ENCODE results near the gene MRPL43. TPM values are rescaled to one million over a fixed set of nuclear protein-coding genes. Genes with fewer than 3 reads are reported as not detected.

MRPL43 gene
- total and polyA plus RNA-seq, 2 donors from 2014 or later = 81.5 to 157 TPM

GRCh38 chr10:101030496-101031127 is 43.3 kb upstream of the MRPL43 start:
- H3K9ac ChIP-seq (ENCODE audit: low read length in 3 of 3) = peak overlapping the region in 1 of 3 donors; percentile 89
- no peak for TF ChIP-seq CTCF (IDR thresholded peaks at IDR 0.05; ENCODE audit: borderline replicate concordance, extremely low read depth, insufficient read depth)
- H3K4me3 ChIP-seq (ENCODE audit: low read length in 3 of 3) = peak overlapping the region in 2 of 3 donors; percentile 28 to 93
- no peaks in the 10 kb centered on the region for H3K9me3 ChIP-seq (ENCODE audit: control insufficient read depth in 2 of 3, insufficient read depth in 1 of 3, low read length in 3 of 3)
- FAIRE-seq = no peak
- H3K4me1 ChIP-seq (ENCODE audit: control insufficient read depth in 2 of 3, insufficient read depth in 2 of 3, low read depth in 1 of 3, low read length in 3 of 3) = peaks cover 0 to 21% (median 5%) of the 10 kb centered on the region in 3 donors
- peaks cover 3% of the 10 kb centered on the region for H3K27me3 ChIP-seq (ENCODE audit: control insufficient read depth, insufficient read depth, low read length)
- no peak for DNase-seq
- intact Hi-C loops (cut with DNase I) = no loop called here
- H3K36me3 ChIP-seq (ENCODE audit: control insufficient read depth in 2 of 3, insufficient read depth in 3 of 3, low read length in 3 of 3) = peaks cover 0 to 4% (median 3%) of the 10 kb centered on the region in 3 donors
- H3K27ac ChIP-seq (ENCODE audit: low read depth in 2 of 2, low read length in 2 of 2) = peak overlapping the region; percentile 96 to 97

- Histone ChIP-seq H3K9ac (ENCODE audit: low read length in 3 of 3) (no peak overlapping the region), H3K4me1 (ENCODE audit: control insufficient read depth in 2 of 3, insufficient read depth in 2 of 3, low read depth in 1 of 3, low read length in 3 of 3) (peaks cover 0 to 21% (median 2%) of the 10 kb centered on the region in 3 donors), H3K9me3 (ENCODE audit: control insufficient read depth in 2 of 3, insufficient read depth in 1 of 3, low read length in 3 of 3) (no peaks in the 10 kb centered on the region), H3K4me3 (ENCODE audit: low read length in 3 of 3) (no peak overlapping the region), H3K36me3 (ENCODE audit: control insufficient read depth in 2 of 3, insufficient read depth in 3 of 3, low read length in 3 of 3) (no peaks in the 10 kb centered on the region), H3K27me3 (ENCODE audit: control insufficient read depth, insufficient read depth, low read length) (peaks cover 3% of the 10 kb centered on the region), H3K27ac (ENCODE audit: low read depth in 2 of 2, low read length in 2 of 2) (no peak overlapping the region)
- TF ChIP-seq CTCF (IDR thresholded peaks at IDR 0.05; ENCODE audit: borderline replicate concordance, extremely low read depth, insufficient read depth) = no peak
- DNase-seq = peak in 4 of 5 donors; percentile 68 to 86 (median 75)
- intact Hi-C loops (cut with DNase I) = no loop called here
- FAIRE-seq = no peak
These were observed 42.4 kb upstream of the MRPL43 start for GRCh38 chr10:101029520-101030295.

DNA sequence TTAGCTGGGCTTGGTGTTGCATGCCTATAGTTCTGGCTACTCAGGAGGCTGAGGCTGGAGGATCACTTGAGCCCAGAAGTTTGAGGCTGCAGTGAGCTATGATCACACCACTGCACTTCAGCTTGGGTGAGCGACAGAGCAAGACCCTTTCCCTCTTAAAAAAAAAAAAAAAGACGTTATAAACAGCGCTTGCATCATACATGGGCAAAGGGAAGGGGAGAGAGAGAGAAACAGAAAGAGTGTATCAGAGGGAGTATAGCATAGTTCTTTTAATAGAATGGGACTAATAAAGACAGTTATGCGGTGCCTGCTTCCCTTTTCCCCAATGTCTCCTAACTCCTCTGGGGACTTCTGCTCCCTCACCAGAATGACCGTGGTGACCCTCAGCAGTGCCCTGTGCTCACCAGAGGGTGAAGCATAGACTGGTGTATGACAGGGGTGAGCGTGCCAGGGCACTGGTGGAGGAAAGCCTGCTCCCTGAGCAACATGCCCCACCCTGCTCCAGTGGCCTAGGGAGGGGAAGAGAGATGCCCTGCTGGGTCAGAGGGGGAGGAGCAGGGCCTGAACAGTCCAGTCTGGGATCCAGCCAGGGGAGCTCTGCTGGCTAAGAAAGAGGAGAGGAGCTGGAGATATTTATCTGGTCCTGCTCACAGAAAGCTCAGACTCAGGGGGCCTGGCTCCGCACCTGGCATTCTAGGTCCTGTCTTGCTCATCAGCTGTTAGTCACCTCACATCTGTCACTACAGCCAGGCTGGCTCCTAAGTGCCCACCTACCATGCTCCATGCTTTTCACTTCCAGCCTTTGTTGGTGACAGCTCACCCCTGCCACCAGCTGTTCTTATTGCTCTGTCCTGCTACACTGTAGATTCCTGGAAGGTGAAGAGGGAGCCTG is 41.4 kb upstream of the MRPL43 start:
- TF ChIP-seq CTCF (IDR thresholded peaks at IDR 0.05; ENCODE audit: borderline replicate concordance, extremely low read depth, insufficient read depth) = no peak
- intact Hi-C loops (cut with DNase I) = no loop called here
- no peak overlapping the region for H3K4me3 ChIP-seq (ENCODE audit: low read length in 3 of 3)

More for the DNA sequence above, 41.4 kb upstream of the MRPL43 start:
- Histone ChIP-seq H3K27me3 (ENCODE audit: control insufficient read depth, insufficient read depth, low read length) (peaks cover 3% of the 10 kb centered on the region), H3K36me3 (ENCODE audit: control insufficient read depth in 2 of 3, insufficient read depth in 3 of 3, low read length in 3 of 3) (no peaks in the 10 kb centered on the region), H3K9me3 (ENCODE audit: control insufficient read depth in 2 of 3, insufficient read depth in 1 of 3, low read length in 3 of 3) (no peaks in the 10 kb centered on the region), H3K4me1 (ENCODE audit: control insufficient read depth in 2 of 3, insufficient read depth in 2 of 3, low read depth in 1 of 3, low read length in 3 of 3) (peaks cover 0 to 21% (median 0%) of the 10 kb centered on the region in 3 donors), H3K27ac (ENCODE audit: low read depth in 2 of 2, low read length in 2 of 2) (no peak overlapping the region), H3K9ac (ENCODE audit: low read length in 3 of 3) (no peak overlapping the region)
- FAIRE-seq (no peak), DNase-seq (no peak)
